Central memory CD4-positive, alpha-beta T cell (primary cell): ENCODE data around the gene SCP2.

Experiments used
- DNase-seq: peaks from one replicate; pipeline ENCODE4 v3.0.0; 2022

The SCP2 gene

DNA sequence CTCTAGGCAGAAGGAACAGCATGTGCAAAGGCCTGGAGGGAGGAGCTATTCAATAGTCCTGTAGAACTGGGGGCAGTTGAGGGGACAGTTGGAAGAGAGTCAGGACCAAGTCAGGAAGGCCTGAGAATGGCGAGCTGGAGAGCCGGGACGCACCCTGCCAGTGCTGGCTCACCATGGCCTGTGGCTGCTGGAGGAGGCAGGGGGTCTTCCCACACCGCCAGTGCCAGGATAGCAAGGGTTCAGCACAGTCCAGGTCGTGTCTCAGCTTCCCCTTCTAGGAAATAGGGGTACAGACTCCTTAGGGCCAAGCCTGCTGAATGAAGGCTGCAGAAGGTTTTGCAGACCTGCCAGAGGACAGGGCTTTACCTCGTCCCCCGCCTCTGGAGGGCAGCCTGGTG lies 142.2 kb downstream of the SCP2 start:
- no peak for DNase-seq

DNA sequence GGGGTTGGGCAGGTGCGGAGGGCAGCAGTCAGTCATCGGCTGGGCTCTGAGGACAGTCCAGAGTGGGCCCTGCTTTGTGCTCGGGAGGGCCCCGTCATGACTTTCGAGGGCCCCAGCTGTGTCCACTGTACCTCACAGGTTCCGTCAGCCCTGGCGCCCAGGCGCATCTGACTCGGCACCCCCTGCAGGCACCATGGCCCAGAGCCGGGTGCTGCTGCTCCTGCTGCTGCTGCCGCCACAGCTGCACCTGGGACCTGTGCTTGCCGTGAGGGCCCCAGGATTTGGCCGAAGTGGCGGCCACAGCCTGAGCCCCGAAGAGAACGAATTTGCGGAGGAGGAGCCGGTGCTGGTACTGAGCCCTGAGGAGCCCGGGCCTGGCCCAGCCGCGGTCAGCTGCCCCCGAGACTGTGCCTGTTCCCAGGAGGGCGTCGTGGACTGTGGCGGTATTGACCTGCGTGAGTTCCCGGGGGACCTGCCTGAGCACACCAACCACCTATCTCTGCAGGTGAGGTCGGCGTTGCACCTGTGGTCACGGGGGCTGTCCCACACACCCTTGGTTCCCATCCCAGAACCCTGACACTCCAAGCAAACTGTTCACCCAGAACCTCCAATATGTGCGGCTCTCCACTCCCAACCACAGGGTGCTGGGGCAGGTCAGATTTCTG lies 142.7 kb downstream of the SCP2 start:
- no peak for DNase-seq

DNA sequence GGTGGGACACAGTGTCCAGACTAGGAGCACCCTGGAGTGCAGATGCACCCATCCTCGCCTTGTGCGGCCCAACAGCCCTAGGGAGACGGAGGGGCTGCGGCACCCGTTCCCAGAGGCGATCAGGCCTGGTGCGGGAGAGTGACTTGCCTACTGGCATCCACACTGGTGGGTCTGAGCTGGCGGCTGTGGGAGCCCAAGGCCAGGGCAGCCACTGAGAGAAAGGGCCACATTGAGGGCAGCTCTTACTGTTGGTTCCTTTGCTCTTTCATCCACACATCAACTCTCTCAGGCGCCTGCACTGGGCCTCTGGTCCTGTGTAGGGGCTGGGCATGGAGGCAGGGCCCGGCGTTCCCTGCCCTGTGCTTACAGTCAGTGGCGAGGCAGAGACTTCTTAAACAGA lies 143.5 kb downstream of the SCP2 start:
- no peak for DNase-seq

DNA sequence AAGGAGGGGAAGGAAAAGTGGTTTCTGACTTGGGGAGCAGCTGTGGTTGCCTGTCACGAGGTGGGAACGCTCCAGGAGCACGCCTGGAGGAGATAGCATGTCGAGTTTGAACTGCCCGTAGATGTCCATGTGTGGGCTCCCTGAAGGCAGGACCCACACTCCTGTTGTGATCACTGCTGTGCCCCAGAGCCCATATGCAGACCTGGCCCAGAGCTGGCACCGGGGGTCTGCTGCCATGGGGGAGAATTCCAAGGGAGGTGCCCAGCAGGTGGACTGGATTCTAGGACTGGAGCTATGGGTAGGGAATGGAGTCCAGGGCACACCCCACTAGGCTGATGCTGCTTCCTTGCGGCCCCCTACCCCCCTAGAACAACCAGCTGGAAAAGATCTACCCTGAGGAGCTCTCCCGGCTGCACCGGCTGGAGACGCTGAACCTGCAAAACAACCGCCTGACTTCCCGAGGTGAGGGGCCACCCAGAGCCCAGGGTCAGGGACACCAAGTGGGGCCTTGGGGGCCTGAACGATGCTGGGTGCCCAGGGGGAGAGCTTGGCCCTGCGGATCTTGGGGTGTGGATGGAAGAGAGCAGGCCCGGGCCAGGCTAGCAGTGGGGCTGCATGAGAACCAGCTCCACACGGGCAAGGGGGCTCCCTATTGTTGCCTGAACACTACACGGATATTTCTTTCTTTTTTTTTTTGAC lies 144.2 kb downstream of the SCP2 start:
- no peak for DNase-seq

DNA sequence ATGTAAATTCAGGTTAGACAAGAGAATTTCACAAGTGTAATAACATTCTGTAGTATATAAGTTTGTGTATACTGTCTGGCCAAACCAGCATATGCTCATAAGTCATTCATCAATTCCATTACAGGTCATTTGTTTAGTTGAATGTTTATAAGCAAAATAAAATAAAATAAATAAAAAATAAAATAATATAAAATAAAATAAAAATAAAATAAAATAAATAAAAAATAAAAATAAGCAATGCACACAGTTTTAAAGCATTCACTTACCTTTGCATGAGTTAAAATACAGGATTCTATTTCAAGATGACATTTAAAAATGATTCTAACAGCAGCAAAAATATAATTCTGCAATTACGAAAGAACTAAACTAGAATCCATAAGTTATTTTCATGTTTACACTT lies 144.8 kb downstream of the SCP2 start:
- no peak for DNase-seq

DNA sequence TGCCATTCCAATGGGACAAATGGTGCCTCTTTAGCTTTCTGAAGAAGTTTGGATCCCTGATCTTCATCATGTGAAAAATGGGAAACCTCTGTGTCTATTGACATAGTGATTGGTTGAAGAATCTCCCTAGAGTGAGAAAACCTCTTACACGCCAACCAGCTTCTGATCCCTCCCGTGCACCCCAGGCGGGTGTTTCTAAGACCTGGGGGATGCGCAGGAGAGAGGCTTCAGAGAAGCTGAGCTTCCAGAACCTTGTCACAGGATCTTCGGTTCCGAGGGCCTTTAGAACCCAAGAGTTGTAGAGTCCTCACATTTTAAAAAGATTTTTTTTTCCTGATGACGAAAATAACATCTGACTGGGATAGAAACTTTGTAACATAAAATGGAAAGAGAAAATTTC lies 146.2 kb downstream of the SCP2 start:
- DNase-seq: no peak

DNA sequence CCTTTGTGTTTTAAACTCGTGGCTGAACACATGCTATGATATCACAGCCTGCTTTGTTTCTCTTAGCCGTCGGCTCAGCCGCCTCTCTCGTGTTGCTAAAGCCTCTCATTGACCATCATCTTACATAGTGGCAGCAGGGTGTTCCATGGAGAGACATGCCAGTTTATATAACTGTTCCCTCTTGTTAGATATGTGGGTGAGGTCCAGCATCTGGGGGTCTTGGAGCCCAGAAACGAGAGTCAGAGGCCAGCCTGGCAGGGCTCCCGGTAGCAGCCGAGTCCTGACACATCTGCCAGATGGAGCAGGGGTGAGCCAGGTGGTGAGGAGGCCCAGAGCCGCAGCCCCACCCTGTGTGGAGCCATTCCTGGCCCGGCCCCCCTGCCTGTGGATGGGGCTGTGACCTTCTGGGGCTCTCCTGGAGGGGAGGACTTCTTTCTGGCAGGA lies 146.8 kb downstream of the SCP2 start:
- no peak for DNase-seq

DNA sequence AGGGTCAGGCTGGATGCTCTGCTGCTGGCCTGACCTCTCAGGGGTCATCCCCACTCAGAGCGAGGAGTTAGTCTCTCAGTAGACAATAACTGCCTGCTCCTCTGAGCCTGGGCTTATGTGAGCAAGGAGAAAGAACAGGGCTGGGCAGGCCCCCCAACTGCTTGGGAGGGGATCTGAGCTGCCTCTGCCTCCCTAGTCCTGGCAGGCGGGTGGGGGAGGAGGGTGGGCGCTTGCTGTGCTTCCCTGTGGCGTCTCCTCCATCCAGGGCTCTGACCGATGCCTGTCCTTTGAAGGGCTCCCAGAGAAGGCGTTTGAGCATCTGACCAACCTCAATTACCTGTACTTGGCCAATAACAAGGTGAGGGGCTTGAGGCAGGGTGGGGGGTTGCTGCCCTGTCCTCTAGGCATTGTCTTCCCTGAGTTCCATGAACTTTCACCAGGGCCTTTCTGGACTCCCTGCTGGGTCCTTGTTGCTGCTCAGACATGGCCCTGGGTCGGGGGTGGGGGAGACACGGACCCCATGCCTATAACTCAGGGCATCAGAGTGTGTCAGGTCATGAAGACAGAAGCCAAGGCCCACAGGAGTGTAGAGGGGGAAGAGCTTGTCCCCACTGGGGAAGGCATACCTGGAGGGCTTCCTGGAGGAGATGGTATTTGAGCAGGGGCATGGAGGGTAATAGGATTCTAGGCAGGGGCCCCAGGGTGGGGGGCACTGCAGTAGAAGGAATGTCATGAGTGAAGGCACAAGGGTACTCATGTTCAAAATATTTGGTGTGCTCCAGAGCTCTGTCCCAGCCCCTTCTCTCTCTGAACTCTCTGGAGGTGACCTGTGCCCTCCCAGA lies 147.5 kb downstream of the SCP2 start:
- DNase-seq: no peak

DNA sequence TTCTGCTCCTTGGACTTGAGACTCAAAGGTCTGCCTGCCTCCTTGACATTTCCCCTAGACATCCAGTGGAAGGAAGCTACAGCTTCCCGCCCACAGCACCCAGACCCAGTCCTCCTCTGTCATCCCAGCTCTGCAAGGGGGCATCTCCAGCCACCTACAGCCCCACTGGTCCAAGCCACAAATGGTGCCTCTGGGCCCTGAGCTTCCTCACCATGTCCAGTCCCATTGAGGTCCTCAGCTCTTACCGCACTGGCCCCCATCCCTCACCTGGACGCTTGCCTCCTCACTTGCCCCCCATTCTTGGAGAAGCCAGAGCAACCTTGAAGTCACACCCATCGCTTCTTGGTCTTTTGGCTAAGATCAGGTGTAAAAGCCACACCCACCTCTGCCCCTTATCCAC lies 148.1 kb downstream of the SCP2 start:
- no peak for DNase-seq

DNA sequence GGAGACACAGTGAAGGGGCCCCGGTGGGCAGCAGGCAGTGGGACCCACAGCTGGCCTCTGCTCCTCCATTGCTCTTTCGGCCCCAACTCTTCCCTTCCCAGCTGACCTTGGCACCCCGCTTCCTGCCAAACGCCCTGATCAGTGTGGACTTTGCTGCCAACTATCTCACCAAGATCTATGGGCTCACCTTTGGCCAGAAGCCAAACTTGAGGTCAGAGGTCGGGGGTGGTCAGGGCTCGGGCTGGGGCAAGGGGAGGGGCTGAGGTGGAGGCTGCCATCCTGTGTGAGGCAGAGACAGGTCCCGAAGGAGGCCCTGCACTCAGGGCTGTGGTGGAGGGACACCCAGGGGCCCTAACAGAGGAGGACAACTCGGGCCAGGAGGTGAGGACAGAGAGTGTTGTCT lies 148.7 kb downstream of the SCP2 start:
- DNase-seq: no peak

DNA sequence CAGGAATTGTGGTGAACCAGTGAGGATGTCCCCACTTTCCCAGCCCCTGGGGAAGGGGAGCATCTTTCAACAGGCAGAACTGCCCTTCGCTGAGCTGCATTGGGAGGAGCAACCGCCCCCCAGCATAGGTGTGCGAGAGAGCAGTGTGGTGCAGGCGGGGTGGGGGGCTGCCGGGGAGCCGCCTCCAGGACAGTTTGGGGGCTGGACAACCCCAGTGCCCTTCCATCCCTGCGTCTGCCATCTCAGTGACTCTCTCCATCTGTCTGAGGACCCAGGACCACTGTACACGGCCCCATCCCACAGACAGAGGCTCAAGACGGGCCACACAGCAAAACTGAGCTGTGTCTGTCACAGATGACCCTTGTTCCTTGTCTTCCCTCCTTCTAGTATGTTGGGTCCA lies 149.1 kb downstream of the SCP2 start:
- no peak for DNase-seq

DNA sequence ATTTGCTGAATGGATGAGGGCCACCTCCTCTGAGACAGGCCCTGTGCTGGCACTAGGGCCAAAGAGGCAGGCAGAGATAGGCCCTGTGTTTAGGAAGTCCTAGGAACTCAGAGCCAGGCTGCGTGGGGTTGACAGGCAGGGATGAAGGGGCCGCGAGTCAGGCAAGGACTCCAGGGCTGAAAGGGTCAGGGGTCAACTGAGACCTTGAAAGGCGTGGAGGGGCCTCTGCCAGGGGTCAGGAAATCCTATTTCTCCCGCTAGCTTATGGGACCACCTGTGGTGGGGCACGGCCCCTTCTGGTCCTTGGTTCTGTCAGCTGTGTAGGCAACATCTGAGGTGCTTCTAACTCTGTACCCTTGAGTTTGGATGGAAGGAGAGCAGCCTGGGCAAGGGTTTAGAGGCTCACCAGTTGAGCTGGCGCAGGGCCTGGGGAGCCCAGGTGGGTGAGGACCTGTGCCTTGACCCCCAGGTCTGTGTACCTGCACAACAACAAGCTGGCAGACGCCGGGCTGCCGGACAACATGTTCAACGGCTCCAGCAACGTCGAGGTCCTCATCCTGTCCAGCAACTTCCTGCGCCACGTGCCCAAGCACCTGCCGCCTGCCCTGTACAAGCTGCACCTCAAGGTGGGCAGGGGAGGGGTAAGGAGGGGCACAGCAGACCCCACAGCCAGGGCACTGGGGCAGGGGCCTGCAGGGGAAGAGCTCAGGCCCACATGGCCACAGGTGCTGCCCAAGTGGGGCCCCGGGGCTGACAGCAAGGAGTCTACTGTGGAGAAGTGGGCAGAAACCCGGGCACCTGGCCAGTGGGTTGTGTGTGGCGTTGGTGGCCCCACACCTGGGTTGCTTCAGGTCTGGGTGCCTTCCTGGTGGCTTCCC lies 149.9 kb downstream of the SCP2 start:
- no peak for DNase-seq

DNA sequence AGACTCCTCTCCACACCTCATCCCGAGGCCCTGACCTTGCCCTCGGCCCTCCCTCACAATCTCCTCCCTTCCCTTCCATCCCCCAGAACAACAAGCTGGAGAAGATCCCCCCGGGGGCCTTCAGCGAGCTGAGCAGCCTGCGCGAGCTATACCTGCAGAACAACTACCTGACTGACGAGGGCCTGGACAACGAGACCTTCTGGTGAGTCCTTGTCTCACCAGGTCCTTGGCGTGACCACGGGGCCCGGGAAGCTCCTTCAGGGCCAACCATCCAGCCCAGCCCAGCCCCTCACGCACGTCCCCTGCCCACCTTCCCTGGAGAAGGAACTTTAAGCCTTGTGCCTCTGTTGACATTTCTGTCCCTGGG lies 150.5 kb downstream of the SCP2 start:
- no peak for DNase-seq

DNA sequence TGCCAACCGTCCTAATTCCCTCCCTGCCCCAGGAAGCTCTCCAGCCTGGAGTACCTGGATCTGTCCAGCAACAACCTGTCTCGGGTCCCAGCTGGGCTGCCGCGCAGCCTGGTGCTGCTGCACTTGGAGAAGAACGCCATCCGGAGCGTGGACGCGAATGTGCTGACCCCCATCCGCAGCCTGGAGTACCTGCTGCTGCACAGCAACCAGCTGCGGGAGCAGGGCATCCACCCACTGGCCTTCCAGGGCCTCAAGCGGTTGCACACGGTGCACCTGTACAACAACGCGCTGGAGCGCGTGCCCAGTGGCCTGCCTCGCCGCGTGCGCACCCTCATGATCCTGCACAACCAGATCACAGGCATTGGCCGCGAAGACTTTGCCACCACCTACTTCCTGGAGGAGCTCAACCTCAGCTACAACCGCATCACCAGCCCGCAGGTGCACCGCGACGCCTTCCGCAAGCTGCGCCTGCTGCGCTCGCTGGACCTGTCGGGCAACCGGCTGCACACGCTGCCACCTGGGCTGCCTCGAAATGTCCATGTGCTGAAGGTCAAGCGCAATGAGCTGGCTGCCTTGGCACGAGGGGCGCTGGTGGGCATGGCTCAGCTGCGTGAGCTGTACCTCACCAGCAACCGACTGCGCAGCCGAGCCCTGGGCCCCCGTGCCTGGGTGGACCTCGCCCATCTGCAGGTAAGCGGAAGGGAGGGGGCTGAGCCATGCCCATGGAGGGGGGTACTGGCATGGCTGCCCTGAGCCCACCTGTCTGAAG lies 151.4 kb downstream of the SCP2 start:
- DNase-seq: no peak

DNA sequence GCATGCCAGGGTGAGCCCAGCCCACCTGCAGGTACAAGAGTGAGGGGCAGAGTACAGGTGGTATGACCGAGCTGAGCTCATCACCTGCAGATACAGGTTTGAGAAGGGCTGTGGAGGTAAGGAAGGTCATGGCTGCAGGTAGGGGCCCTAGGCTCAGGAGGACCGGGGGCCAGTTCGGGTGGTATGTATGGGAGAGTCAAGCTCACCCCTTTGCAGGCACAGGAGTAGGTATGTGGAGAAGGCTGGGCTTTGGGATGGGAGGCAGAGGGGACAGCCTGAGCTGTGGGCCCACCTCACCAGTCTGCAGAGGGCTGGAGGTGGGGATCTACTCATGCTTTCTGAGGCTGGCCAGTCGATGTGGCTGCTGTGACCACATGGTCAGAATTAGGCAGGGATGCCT lies 152.2 kb downstream of the SCP2 start:
- DNase-seq: no peak

DNA sequence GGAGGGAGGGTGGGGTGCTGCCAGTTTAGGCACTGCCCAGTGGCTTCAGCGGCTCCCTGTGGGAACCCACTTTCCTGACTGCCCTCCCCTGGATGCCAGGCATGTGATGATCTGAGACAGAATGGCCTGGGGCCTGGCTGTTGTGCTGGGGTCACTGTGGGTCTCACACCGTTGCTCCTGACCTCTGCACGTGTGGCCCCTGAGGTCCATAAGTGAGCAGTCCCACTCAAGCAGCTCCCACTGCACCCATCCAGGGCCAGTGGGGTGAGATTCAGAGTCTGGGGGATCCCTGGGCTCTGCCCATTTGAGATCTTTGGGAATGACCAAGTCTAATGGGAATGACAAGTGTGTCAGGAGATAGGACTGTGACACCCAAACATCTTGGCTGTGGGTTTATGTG lies 153.0 kb downstream of the SCP2 start:
- no peak for DNase-seq

DNA sequence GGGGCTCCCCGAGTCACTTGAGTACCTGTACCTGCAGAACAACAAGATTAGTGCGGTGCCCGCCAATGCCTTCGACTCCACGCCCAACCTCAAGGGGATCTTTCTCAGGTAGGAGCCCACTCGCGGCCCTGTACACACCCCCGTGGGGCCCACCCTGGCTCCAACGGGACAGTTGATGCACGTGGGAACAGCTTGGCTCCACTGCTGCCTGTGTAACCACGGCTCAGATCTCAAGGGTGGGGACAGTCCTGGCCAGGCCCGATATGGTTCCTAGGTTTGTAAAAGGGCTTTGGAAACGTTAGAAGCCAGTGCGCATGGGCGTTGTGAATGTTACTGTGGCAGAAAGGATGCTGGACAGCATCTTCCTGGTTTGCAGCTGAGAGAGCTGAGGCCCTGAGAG lies 153.7 kb downstream of the SCP2 start:
- no peak for DNase-seq

DNA sequence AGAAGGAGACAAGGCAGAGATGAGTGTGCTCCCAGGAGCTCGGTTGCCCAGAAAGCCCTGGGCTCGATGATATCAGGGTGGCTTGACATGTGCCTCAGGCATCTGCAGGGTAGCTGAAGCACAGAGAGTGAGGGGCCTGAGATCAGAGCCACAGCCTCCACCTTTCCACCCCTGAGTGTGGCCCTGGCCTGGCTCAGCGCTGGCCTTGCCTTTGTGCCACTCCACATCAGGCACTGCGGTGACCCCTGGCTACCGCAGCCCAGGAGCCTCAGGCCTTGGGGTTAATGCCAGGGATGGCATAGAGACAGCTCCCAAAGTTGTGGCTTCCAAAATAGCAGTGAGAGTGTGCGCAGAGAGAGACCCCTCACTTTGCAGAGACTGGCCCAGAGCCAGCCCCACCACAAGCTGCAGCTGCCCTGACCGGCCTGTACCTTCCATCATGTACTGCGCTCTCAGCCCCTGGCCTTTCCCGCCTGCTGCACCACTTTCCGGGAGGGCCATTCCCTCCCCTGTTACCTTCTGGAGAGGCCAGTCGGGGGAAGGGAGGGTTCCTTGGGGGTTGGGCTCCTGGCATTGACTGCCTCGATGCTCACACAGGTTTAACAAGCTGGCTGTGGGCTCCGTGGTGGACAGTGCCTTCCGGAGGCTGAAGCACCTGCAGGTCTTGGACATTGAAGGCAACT lies 154.4 kb downstream of the SCP2 start:
- DNase-seq: no peak

DNA sequence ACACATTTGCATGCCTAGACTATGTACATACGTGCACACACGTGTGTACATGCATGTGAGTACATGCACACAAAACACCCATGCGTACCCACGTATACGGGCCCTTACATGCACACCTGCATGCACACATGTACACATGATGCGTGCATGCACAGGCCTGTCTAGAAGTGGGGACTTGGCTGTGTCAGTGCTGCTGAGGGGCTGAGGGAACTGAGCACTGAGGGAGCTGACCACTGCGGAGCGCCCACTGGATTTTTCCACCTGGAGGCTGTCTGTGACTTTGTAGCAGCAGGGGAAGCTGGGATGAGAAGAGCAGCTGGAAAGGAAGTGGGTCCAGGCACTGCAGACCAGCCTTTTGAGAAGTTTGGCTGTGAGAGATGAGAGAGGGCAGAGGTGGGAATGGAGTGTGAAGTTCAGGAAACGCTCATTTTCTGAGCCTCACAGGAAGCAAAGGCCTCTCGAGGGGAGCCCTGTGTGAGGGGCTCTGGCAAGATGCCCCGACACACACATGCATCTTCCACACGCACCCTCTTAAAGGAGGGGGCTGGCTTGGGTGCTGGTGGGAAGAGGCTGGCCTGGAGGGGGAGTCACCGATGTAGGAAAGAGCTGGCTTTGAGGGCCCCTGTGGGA lies 155.9 kb downstream of the SCP2 start:
- DNase-seq: no peak

DNA sequence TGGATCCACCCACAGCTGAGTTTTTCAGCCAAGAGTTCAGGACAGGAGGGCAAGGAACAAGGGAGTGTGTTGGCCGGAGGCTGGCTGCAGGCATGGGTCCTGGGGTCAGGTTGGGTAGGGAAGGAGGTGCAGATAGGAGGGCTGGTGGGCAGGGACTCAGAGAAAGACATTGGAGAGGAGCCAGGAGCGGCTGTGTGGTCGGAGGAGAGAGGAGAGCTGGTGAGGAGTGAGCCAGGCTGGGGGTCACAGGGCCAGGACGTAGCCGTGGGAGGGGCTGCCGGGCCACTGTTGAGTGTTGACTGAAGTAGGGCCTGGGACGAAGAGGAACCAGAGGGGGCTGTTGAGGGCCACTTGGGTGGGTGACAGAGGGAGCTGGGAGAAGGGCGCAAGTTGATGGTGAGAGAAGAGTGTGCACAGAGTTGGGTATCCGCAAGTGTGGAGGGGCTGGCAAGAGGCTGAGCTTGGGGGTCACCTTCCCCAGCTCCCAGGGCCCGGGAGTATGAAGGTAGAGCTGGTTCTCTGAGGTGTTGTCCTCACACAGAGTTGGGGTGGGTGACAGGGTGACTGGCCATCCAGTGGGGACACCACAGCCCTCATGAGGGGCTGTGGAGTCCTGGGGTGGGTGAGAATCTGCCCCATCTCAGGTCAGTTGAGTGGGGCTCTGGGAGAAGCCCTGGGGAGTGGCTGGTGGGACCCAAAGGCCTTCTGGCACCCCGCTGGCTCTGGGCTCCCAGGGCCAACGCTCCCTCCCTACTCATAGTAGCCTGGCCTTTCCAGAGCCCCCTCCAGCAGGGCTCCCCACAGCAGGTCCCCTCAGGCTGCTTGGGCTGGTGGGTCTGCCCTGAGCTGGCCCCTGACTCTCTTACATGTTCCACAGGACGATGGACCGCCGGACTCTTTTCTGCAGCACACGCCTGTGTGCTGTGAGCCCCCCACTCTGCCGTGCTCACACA lies 156.8 kb downstream of the SCP2 start:
- DNase-seq: no peak
